Keratinocyte (primary cell): ENCODE measurements around the gene AMBRA1. TPM values are rescaled to one million over a fixed set of nuclear protein-coding genes. Genes with fewer than 3 reads are reported as not detected.

Source experiments
- DNase-seq: peaks from one replicate; pipeline ENCODE4 v3.0.0-alpha.2; 2011; ENCODE audit warnings: low read depth, missing footprints, low spot score
- FAIRE-seq: peaks from 2 replicates; lab custom pipeline; 2011; peaks lifted over from hg19 to GRCh38; lab: Jason Lieb, UNC
- H2AFZ ChIP-seq: 2 replicates; pipeline ENCODE4 v1.6.0; 2012; ENCODE audit warnings: low read length, control low read depth, inconsistent platforms; ENCODE audit not compliant: control insufficient read depth
- H3K27ac ChIP-seq: 2 replicates; pipeline ENCODE4 v1.5.1; 2011; ENCODE audit warnings: low read length; ENCODE audit not compliant: control insufficient read depth, insufficient read depth
- H3K27me3 ChIP-seq: 3 replicates; pipeline ENCODE4 v1.6.0; 2011; ENCODE audit warnings: low read length; ENCODE audit not compliant: control insufficient read depth, insufficient read depth; ENCODE audit errors: extremely low read depth
- H3K36me3 ChIP-seq, 2 experiments: 2 replicates in 1 of 2; 3 replicates in 1 of 2; pipeline ENCODE4 v1.5.1; 2011; ENCODE audit warnings: low read length in 2 of 2, mild to moderate bottlenecking in 1 of 2; ENCODE audit not compliant: control insufficient read depth in 2 of 2, insufficient read depth in 2 of 2; ENCODE audit errors: extremely low read depth in 1 of 2
- H3K4me1 ChIP-seq: 3 replicates; pipeline ENCODE4 v1.5.1; 2011; ENCODE audit warnings: low read length; ENCODE audit not compliant: control insufficient read depth, insufficient read depth; ENCODE audit errors: extremely low read depth
- H3K4me2 ChIP-seq: 3 replicates; pipeline ENCODE4 v1.6.0; 2011; ENCODE audit warnings: low read depth, low read length; ENCODE audit not compliant: control insufficient read depth, insufficient read depth; ENCODE audit errors: extremely low read depth
- H3K4me3 ChIP-seq, 3 experiments: fragments of 200-600 bp in 1 of 3; sonication (generic) in 1 of 3; 2 replicates in 2 of 3; 3 replicates in 1 of 3; pipeline ENCODE4 v1.5.1; 2011 to 2016; ENCODE audit warnings: low read length in 3 of 3, mild to moderate bottlenecking in 3 of 3, control low read depth in 2 of 3, inconsistent platforms in 1 of 3, low read depth in 1 of 3, mixed read lengths in 1 of 3, mixed run types in 1 of 3, moderate library complexity in 1 of 3; ENCODE audit not compliant: control insufficient read depth in 2 of 3, insufficient read depth in 2 of 3; ENCODE audit errors: extremely low read depth in 1 of 3
- H3K79me2 ChIP-seq: 2 replicates; pipeline ENCODE4 v1.6.0; 2012; ENCODE audit warnings: low read length; ENCODE audit not compliant: control insufficient read depth, insufficient read depth
- H3K9ac ChIP-seq: 3 replicates; pipeline ENCODE4 v1.6.0; 2011; ENCODE audit warnings: low read length; ENCODE audit not compliant: control insufficient read depth, insufficient read depth; ENCODE audit errors: extremely low read depth
- H3K9me1 ChIP-seq: 3 replicates; pipeline ENCODE4 v1.6.0; 2011; ENCODE audit warnings: low read length; ENCODE audit not compliant: control insufficient read depth, insufficient read depth; ENCODE audit errors: extremely low read depth
- H3K9me3 ChIP-seq: 2 replicates; pipeline ENCODE4 v1.5.1; 2012; ENCODE audit warnings: low read depth, low read length; ENCODE audit not compliant: control insufficient read depth
- H4K20me1 ChIP-seq: 3 replicates; pipeline ENCODE4 v1.6.0; 2011; ENCODE audit warnings: low read length; ENCODE audit not compliant: control insufficient read depth, insufficient read depth; ENCODE audit errors: extremely low read depth
- EZH2 ChIP-seq: IDR thresholded peaks from one replicate; pipeline ENCODE4 v1.6.1; 2012; ENCODE audit warnings: inconsistent platforms, mild to moderate bottlenecking, low read length, moderate library complexity
- dilution Hi-C: fragments of 300-500 bp; cut with MboI; formaldehyde crosslinking; loops from one replicate; pipeline ENCODE4 v1.7.0; 2020; ENCODE audit warnings: low sequenced_read_pairs; ENCODE audit not compliant: extremely low pct_ligation_motif_present
- polyA plus RNA-seq, 5 experiments: library from polyadenylated mRNA; depleted of rRNA in 3 of 5; stranded (reverse) in 3 of 5; stranded (forward) in 1 of 5; unstranded in 1 of 5; fragments of >200 nt; gene quantifications; 1 replicate in 1 of 5; 2 replicates in 3 of 5; 3 replicates in 1 of 5; pipeline versions ENCODE4 v1.2.1 to v1.2.3, GENCODE V29; 2011 to 2012; ENCODE audit warnings: missing spikeins in 2 of 5, low read depth in 1 of 5, low replicate concordance in 1 of 5
- TF ChIP-seq, protein P1 (sequence below), 3 experiments: IDR thresholded peaks in 1 of 3; conservative IDR thresholded peaks in 1 of 3; optimal IDR thresholded peaks in 1 of 3; 2 replicates in 2 of 3; 3 replicates in 1 of 3; pipeline versions ENCODE3 to v1.5.1; 2011; ENCODE audit warnings: low read length in 3 of 3, mild to moderate bottlenecking in 3 of 3, moderate library complexity in 2 of 3, control low read depth in 1 of 3, inconsistent platforms in 1 of 3; ENCODE audit not compliant: insufficient read depth in 2 of 3; ENCODE audit errors: extremely low read depth in 1 of 3

Gene AMBRA1
- polyA plus RNA-seq, 1 donor (not counting 4 experiments of a cell fraction or from before 2014, with no cell fraction given) = 10.5 TPM

- Histone ChIP-seq H3K4me3 (no peak overlapping the region), H4K20me1 (no peaks in the 10 kb centered on the region), H3K9me1 (no peaks in the 10 kb centered on the region), H3K27ac (no peak overlapping the region), H3K27me3 (no peaks in the 10 kb centered on the region), H3K79me2 (no peaks in the 10 kb centered on the region), H3K9ac (no peak overlapping the region), H3K9me3 (no peaks in the 10 kb centered on the region), H2AFZ (no peak overlapping the region), H3K4me2 (no peak overlapping the region), H3K4me1 (no peaks in the 10 kb centered on the region), H3K36me3 (peaks cover 0 to 6% of the 10 kb centered on the region in 2 experiments)
- FAIRE-seq (no peak), DNase-seq (no peak)
- TF ChIP-seq, protein P1, sequence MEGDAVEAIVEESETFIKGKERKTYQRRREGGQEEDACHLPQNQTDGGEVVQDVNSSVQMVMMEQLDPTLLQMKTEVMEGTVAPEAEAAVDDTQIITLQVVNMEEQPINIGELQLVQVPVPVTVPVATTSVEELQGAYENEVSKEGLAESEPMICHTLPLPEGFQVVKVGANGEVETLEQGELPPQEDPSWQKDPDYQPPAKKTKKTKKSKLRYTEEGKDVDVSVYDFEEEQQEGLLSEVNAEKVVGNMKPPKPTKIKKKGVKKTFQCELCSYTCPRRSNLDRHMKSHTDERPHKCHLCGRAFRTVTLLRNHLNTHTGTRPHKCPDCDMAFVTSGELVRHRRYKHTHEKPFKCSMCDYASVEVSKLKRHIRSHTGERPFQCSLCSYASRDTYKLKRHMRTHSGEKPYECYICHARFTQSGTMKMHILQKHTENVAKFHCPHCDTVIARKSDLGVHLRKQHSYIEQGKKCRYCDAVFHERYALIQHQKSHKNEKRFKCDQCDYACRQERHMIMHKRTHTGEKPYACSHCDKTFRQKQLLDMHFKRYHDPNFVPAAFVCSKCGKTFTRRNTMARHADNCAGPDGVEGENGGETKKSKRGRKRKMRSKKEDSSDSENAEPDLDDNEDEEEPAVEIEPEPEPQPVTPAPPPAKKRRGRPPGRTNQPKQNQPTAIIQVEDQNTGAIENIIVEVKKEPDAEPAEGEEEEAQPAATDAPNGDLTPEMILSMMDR (optimal IDR thresholded peaks at IDR 0.05 in 1 of 3, IDR thresholded peaks at IDR 0.05 in 1 of 3, conservative IDR thresholded peaks at IDR 0.05 in 1 of 3; ENCODE audit: extremely low read depth in 1 of 3, insufficient read depth in 2 of 3, low read length in 3 of 3) = no peak
- no peak for TF ChIP-seq EZH2
- dilution Hi-C loops = no loop called here
Observed at GRCh38 chr11:46640036-46640788, 46.4 kb upstream of the AMBRA1 start.

- dilution Hi-C loops = no loop called here
- no peak for DNase-seq
- no peaks in the 10 kb centered on the region for H3K4me1 ChIP-seq
- no peak overlapping the region for H3K27ac ChIP-seq
- H3K27me3 ChIP-seq = no peaks in the 10 kb centered on the region
- no peak overlapping the region for H3K4me3 ChIP-seq
- no peak for FAIRE-seq
- H3K4me2 ChIP-seq = no peak overlapping the region
- no peaks in the 10 kb centered on the region for H3K9me3 ChIP-seq
- no peaks in the 10 kb centered on the region for H4K20me1 ChIP-seq
- H2AFZ ChIP-seq = no peak overlapping the region
- H3K9ac ChIP-seq = no peak overlapping the region
- peaks cover 0 to 6% of the 10 kb centered on the region in 2 experiments for H3K36me3 ChIP-seq
- H3K9me1 ChIP-seq = no peaks in the 10 kb centered on the region
- TF ChIP-seq, protein P1 (optimal IDR thresholded peaks at IDR 0.05 in 1 of 3, IDR thresholded peaks at IDR 0.05 in 1 of 3, conservative IDR thresholded peaks at IDR 0.05 in 1 of 3; ENCODE audit: extremely low read depth in 1 of 3, insufficient read depth in 2 of 3, low read length in 3 of 3) = no peak
- TF ChIP-seq EZH2 = no peak
- no peaks in the 10 kb centered on the region for H3K79me2 ChIP-seq
Observed at GRCh38 chr11:46639197-46639839, 45.5 kb upstream of the AMBRA1 start.
